Skin of body (tissue), 2 donors: ENCODE measurements around the gene MYRFL. TPM values are rescaled to one million over a fixed set of nuclear protein-coding genes. Genes with fewer than 3 reads are reported as not detected.
A peak's percentile ranks its signal among the peaks of the same experiment; 100 is the strongest.

ENCODE experiments used
- DNase-seq: peaks from one replicate; lab custom pipeline; 2025; lab: John Stamatoyannopoulos, UW
- total RNA-seq: library from RNA; depleted of rRNA; stranded (reverse); fragments of >200 nt; gene quantifications from one replicate; pipeline ENCODE4 v1.2.3, GENCODE V29; 2014

Gene MYRFL
- total RNA-seq, 1 donor from 2014 or later = 1.1 TPM

DNA sequence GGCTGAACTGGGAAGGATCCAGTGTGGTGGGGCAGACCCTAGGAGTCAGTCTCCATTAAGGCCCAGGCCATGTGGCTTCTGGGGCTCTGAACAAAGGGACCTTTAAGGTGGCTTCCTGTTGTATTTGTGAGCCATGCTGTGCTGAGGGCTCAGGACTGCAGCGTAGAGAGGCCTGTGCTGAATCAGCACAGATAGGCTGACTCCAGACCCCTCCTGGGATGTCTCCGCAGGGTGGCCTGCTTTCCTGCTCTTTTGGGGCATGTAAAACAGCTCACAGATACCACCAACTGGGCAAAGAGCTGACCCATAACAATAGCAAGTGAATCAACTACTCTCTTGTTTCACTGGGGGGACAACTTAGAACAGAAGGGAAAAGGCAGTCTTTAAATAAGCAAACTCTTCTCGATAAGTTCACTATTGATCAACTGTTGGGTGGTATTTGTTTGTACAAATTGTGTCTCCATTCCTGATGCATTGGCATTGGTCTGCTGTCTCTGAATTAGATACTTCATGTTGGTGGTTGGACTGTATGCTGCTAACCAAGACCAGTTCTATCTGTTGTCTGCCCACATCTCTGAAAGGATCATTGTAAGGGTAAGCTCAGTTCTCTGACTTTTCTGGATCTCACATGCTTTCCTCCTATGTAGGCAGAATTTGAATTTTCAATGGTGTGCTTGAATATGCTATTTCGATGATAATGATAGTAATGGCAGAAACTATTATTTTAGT, 71.8 kb downstream of the MYRFL start:
- no peak for DNase-seq

GRCh38 chr12:69897744-69898143, 72.7 kb downstream of the MYRFL start:
- peak; percentile 61 for DNase-seq

GRCh38 chr12:69898236-69898635, 73.2 kb downstream of the MYRFL start:
- no peak for DNase-seq

DNA sequence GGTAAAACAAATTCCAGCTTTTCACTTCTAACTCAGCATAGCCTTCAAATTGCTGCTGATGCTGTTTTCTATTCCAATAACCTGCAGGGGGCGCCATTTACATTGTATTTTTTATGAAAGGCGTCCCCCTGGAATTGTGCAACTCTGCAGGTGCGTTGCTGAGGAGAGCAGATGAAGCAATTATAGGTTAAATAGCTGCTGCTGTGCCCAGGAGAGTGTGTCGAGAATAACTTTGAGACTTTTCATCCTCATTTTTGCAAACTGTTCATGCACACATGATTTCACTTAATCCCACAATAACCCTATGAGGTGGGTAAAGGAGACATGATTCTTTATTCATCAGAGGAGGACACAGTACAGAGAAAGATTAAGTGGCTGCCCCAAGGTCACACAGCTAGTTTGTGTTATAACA, 75.7 kb downstream of the MYRFL start:
- peak; percentile 74 for DNase-seq

GRCh38 chr12:69901221-69901905, 76.3 kb downstream of the MYRFL start:
- DNase-seq = peak; percentile 68

DNA sequence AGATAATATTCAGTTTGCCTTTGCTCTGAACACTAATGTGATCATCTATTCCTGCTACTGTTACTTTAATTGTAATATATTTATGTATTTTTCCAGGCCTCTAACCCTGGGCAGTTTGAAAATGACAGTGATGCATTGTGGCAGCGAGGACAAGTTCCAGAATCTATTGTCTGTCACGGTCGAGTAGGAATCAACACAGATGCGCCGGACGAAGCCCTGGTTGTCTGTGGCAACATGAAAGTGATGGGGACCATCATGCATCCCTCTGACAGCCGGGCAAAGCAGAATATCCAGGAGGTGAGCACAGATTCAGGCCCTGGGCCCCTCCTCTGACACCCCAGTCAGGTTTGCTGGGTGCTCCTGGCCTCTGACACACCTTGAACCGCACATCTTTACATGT, 78.5 kb downstream of the MYRFL start:
- DNase-seq = no peak

- peak; percentile 60 for DNase-seq
Measured at GRCh38 chr12:69904777-69905176, 79.8 kb downstream of the MYRFL start.

DNA sequence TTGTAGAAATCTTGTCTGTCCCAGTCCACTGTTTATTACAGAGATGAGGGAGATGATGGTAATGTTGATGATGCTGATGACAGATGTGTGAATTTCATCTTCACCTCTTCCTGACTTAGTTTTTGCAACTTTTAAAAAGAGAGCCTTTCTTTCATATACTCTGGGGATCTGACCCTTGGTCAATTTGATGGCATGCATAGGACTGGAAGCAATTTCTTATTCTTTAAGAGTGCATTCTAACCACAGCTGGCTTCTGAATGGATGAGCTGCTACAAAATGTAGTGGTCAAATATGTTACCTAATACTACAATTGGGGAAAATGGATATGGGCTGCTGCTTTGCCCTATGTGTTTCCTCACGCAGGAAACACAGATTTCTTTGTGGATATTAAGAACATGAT, 80.8 kb downstream of the MYRFL start:
- DNase-seq = no peak

GRCh38 chr12:69906411-69907216, 81.6 kb downstream of the MYRFL start:
- DNase-seq = no peak

DNA sequence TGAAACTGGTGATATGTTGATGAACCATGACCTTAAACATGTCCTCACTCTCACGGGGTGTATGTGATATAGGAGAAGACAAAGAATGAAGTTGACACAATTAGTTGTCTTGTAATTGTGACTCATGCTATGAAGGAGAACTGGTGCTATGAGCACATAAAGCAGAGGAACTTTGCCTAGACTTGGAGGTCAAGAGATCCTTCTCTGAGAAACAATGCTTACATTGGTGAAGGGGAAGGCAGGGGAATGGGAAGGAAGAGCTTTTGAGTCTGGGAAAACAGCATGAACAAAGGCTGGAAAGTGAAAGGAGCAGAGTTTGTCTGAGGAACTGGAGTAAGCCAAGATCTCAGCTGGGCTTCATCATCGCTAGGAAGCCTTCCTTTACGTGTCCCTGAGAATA, 83.2 kb downstream of the MYRFL start:
- DNase-seq = no peak

DNA sequence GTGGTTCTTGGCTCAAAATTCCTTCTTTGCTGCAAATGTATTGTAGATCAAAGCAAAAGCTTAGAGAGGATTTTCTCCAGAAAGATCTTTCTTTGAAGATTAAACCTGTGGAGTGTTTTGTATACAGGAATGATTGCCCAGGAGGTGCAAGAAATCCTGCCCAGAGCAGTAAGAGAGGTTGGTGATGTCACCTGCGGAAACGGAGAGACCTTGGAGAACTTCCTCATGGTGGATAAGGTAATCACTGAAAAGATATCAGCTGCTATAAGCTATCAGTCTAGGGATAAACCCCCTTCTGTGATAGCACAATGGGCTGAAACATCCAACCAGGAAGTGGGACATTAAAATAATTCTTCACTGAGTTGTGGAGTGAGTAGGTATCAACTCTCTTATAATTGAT, 85.7 kb downstream of the MYRFL start:
- no peak for DNase-seq

GRCh38 chr12:69913526-69913925, 88.5 kb downstream of the MYRFL start:
- no peak for DNase-seq

DNA sequence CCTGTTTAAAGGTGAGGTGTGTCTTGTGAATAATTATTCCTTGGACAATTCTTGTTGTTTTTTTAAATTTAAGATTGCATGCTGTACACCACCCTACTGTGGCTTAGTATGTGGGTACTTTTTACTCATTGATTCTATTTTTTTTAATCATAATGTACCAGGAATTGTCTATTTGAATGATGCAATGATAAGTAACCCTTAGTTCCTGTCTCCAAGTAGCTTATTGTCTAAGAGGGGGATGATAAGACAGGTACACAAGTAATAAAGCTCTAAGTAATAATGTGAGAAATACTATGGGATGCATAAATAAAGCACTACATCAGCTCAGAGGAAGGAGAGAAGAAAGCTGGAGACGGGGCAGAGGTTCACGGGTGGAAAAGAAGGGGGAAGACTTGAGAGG, 90.9 kb downstream of the MYRFL start:
- DNase-seq = no peak

DNA sequence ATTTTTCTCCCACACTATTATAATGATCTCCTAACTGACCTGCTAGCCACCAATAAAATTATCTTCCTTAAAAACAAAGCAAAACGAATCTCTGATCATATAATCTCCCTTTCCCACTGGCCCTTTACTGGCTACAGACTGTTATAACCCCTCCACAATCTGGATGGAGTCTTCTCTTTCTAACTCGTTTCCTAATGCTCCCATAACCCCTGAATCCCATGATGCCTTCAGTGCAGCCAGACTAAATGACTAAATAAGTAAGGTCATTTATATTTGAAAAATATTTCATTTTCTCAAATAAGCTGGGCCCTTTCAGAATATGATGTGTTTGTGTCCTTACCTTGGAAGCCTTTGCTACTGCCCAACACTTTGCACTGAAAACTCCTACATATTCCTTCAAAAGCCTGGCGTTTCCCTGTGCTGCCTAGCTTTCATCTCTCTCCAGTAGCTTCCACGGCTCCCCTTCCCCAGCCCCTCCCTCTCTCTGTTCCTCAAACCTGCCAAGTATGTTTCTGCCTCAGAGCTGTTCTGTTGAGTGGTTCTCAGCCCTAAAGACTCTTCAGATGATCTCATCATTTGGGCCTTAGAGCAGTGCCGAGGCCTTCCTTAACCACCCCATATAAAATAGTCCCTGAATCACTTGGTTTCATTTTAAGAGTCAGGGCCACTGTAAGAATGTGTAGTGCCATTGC, 91.7 kb downstream of the MYRFL start:
- no peak for DNase-seq

- DNase-seq = no peak
Measured at GRCh38 chr12:69918287-69918686, 93.3 kb downstream of the MYRFL start.

DNA sequence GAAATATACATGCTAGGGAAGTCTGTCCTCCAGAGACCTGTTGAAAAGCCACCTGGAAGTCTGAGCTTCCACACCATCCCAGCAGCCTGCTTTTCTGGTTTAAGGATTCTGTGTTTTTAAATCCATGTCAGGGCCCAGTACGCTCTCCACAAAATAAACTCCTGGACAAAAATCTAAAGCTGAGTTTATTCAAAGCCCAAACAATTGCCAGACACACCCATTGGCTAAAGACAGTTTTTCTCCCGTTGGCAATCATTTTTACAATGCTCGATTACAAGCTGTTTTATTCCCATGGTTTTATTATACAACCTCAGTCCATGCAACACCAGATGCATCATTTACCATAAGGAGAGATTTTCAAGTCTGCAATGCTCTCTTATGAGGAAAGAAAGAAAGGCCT, 94.5 kb downstream of the MYRFL start:
- peak; percentile 38 for DNase-seq

DNA sequence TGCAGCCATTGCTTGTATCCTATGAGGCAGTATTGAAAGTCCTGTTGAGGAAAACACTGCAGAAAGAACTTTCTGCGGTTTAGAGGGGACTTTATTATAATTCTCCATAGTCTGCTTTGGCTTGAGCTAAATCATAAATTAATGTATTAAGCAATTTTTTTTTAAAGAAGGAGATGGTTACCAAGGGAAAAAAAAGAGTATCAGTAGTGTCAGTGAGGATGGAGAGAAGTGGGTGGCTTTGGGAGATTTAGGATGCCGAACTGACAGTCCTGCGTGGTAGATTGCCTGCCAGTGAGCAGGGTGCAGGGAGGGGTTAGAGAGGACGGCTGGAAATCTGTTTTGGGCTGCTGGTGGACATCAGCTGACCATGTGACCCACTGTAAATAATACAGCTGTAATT, 96.8 kb downstream of the MYRFL start:
- DNase-seq = no peak

DNA sequence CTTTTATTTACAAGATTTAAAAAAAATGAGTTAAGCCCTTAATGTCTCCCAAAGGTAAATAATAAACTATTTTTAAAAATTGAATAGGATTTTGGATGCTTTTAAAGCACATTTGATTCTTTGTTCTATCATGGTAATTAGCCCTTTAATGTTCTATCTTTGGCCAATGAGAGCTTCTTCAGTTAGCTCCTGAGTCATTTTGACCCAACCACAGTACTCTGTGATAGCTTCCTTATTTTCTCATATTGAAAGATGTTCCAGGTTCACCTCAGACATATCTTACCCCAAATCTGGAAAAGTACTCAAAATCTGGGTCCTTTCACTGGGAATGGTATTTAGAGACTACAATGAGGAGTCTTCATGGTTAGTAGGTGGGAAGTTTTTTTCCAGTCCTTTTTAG, 98.0 kb downstream of the MYRFL start:
- DNase-seq = no peak

DNA sequence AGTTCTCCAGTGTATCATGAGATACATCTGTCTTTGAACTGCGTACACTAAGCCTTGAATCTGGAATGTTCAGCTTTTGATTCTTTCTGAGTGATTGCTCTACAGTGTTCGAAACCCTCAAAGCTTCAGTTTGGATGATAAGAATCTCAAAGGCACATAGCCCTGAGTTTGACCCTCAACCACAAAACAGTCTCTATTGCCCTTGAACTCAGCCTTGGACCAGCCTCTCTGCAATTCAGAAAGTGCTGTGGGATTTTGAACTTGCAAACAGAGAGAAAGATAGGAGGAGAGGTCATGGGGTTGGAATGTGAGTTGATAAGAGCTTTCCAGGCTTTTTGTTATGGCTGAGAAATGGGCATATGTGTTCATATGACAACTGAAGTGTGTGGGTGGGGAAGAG, 100.3 kb downstream of the MYRFL start:
- DNase-seq = no peak

- no peak for DNase-seq
Measured at GRCh38 chr12:69927164-69927563, 102.1 kb downstream of the MYRFL start.

GRCh38 chr12:69929125-69929524, 104.1 kb downstream of the MYRFL start:
- DNase-seq = no peak

- DNase-seq = no peak
Measured at GRCh38 chr12:69929531-69929930, 104.5 kb downstream of the MYRFL start.
